GM10847 (cell line): Measurements from ENCODE around the gene ISX.

Experiments
- POLR2A ChIP-seq: IDR thresholded peaks from 2 replicates; pipeline ENCODE4 v1.6.1; 2011; ENCODE audit not compliant: insufficient read length; ENCODE audit errors: extremely low read depth

The ISX gene

DNA sequence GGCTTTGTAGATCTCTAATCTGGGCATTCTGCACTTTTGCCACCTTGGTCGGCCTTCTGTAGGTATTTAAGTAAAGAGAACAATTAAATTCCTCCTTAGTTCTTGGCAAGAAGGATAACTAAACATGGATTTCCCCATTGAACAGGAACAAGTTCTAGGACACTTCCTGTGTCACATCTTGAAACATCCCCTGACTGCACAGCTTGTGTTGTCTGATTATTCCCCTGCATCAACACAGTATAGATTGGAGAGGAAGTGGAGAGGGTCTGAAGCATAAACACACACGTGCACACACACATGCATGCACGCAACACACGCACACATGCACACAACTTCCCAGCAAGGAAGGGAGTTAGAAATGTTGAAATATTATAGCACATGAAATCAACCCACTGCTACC, 8.6 kb downstream of the ISX start:
- no peak for TF ChIP-seq POLR2A

- no peak for TF ChIP-seq POLR2A
These were observed 10.7 kb downstream of the ISX start for GRCh38 chr22:35076630-35077029.

DNA sequence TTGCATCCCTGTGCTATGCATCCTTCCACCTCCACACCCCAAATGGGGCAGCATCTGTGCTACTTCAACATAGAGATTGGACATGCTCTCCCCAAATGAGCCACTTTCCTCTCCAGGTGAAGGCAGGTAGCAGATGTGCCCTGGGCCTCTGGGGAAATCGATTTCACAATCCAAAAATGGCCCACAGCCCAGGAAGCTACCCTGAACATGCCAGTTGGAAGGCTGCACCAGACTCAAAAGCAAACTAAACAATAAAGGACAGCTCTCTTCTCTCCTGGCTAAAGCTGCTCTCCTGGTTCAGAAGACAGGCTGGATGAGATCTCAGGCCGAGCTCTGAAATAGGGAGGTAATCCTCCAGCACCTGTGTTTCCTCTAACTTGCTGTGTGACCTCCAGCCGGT, 19.7 kb downstream of the ISX start:
- no peak for TF ChIP-seq POLR2A

DNA sequence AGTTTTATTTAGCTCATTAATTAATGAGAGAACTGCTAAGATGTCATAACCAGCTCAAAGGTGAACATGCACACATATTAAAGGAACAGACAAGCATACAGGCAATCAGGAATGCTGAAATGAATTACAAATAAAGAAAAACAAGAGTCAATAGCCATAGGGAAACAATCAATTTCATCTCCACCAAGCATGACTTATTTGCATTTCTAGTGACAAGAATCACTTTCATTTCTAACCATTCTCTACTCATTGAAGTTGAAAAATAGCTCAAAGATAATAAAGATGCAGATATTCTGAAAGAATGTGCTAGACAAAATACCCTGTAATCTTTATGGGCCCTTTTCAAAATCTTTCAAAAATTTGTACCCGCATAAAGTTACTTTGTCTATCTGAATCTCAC, 23.2 kb downstream of the ISX start:
- TF ChIP-seq POLR2A: no peak

DNA sequence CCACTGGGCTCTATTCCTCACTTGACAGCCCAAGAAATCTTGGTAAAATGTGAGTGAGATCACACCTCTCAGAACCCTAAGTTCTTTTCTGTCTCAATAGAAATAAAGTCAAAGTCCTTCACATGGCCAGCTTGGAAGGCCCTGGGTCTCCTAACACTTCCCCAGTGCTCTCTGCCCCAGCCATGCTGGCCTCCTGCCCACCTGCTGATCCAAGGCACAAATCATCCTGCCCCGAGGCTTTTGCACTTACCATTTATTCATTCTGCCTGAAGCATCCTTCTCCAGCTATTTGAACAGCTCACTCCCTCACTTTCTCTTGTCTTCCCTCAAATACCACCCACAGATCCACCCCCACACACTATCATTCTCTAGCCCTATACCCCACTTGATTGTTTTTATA, 26.4 kb downstream of the ISX start:
- TF ChIP-seq POLR2A: no peak

- no peak for TF ChIP-seq POLR2A
These were observed 33.0 kb downstream of the ISX start for GRCh38 chr22:35098921-35099320.

DNA sequence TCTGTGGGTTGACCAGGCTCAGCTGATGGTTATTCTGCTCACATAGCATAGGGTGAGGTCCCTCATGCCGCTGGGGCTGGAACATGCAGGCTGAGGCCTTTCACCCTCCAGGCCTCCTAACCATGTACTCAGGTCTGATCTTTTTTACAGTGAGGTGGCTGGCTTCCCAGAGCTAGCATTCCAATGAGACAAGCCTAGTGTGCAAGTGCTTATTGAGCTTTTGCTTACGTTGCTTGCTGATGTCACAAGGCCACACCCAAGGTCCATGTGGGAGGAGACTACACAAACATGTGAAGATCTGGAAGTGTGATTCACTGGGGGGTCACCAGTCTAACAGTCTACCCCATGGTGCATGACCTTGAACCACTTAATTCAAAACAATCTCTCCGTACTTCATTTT, 33.9 kb downstream of the ISX start:
- no peak for TF ChIP-seq POLR2A

- TF ChIP-seq POLR2A: no peak
These were observed 36.7 kb downstream of the ISX start for GRCh38 chr22:35102663-35103062.

GRCh38 chr22:35103761-35104160, 37.8 kb downstream of the ISX start:
- TF ChIP-seq POLR2A: no peak

DNA sequence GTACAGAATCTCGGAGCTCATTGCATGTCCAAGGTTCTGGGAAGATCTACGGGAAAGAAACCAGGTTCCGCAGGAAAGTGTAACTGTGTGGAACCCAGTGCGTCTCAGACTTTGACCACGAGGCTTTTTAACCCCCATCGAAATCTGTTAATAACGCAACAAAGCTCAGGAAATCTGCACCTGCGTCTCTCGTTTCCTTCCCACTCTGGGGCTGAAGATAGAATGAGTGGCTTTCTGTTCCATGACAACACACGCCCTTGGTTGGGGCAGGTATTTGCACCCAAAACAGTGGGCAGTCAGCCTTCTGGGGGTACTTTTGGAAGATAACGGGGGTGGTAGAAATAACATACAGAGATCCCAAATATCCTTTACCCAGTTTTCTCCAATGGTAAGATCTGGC, 38.5 kb downstream of the ISX start:
- no peak for TF ChIP-seq POLR2A

GRCh38 chr22:35109616-35110015, 43.7 kb downstream of the ISX start:
- no peak for TF ChIP-seq POLR2A

DNA sequence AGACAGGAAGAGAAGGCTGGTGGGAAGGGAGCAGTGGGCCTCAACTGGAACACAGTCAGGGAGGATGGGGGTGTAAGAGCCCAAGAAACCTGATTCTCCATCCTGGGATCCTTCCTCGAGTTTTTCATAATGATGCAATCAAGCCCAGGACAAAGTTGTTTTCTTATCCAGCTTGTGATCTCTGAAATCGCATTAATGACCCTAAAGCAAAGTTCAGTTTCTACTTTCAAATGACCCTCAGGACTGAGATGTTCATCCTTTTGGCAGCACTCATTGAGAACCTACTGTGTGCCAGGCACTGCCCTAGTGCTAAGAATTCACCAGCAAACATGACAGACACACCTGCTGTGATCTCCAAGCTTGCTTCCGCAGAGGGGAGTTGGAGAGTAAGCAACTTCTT, 45.3 kb downstream of the ISX start:
- TF ChIP-seq POLR2A: no peak

- TF ChIP-seq POLR2A: no peak
These were observed 47.4 kb downstream of the ISX start for GRCh38 chr22:35113341-35113740.

- TF ChIP-seq POLR2A: no peak
These were observed 48.4 kb downstream of the ISX start for GRCh38 chr22:35114131-35114980.

DNA sequence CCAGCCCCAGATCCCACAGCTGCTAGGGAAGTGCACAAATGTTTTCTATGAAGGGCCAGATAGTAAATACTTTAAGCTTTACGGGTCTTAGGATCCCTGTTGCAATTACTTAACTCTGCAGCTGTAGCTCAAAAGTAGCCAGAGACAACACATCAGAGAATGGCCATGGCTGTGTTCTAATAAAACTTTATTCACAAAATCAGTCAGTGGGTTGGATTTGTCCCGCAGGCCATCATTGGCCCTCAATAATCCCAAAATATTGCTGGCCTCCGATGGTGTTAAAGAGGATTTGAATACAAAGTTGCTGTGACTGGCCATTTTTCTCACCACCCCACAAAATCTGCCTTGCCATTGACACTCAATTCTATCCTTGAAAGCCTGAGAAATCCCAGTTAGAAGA, 49.6 kb downstream of the ISX start:
- TF ChIP-seq POLR2A: no peak

- TF ChIP-seq POLR2A: no peak
These were observed 50.3 kb downstream of the ISX start for GRCh38 chr22:35116269-35116668.

DNA sequence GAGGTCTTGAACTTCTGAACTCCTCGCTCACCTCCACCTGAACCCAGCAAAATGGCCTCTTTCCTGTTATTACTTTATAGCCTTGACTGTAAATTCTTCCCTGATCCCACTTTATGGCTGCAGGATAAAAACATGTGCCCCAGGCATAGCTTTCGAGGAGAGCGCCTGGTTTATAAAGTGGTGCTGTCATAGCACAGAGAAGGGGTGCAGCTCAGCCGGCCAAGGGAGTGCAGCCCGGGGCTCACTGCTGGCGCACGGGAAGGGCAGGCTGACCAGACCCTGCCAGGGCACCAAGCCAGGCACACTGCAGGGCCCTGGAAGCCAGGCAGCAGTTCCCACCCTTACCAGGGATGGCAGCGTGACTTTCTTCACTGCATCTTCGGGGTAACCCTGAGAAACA, 50.9 kb downstream of the ISX start:
- TF ChIP-seq POLR2A: no peak
